Hematopoietic multipotent progenitor cell (in vitro differentiated cells): ENCODE results near the gene IFT80. TPM values are rescaled to one million over a fixed set of nuclear protein-coding genes. Genes with fewer than 3 reads are reported as not detected.
A peak's percentile ranks its signal among the peaks of the same experiment; 100 is the strongest.

Experiments used
- DNase-seq, 3 donors: peaks; one replicate each; pipeline ENCODE4 v3.0.0-alpha.2; 2011 to 2015; ENCODE audit warnings: low read depth in 2 of 3, low spot score in 2 of 3
- small RNA-seq: library from RNA; depleted of rRNA; stranded (forward); fragments of <200 nt; gene quantifications from one replicate; pipeline ENCODE3, GENCODE V24; 2012
- total RNA-seq: library from RNA; depleted of rRNA; stranded (reverse); fragments of >200 nt; gene quantifications from one replicate; pipeline ENCODE4 v1.2.3, GENCODE V29; 2012

IFT80 gene
- total RNA-seq, 1 donor, result 11.3 TPM

- DNase-seq, result no peak
These were observed 185.8 kb downstream of the IFT80 start for GRCh38 chr3:160213191-160213590.

- DNase-seq, result peak in 1 of 3 donors; percentile 63
These were observed 188.2 kb downstream of the IFT80 start for GRCh38 chr3:160210799-160211221.

GRCh38 chr3:160210341-160210740 lies 188.7 kb downstream of the IFT80 start:
- no peak for DNase-seq

Small RNAs within 50 kb of the gene (small RNA-seq; reads per million reads assigned to genes)
- gene MIR15B (3,053 reads per million, percentile 99 among the genes with 10 or more reads in this experiment), gene MIR16-2 (74.9 reads per million, percentile 97 among the genes with 10 or more reads in this experiment)

Other genes starting within 250 kb of the IFT80 start
- 60.1 TPM for gene C3orf80, start 173.8 kb downstream of the IFT80 start, total RNA-seq
- gene SMC4, start 425 bp upstream of the IFT80 start, total RNA-seq, result 39.9 TPM
- gene TRIM59, start 50.6 kb upstream of the IFT80 start, total RNA-seq, result 8.1 TPM
- gene KPNA4, start 166.3 kb upstream of the IFT80 start, total RNA-seq, result 16.4 TPM